Neural cell (in vitro differentiated cells): ENCODE measurements around the gene ARHGEF4. TPM values are rescaled to one million over a fixed set of nuclear protein-coding genes. Genes with fewer than 3 reads are reported as not detected.

Experiments used
- H2AFZ ChIP-seq: fragments of 200-600, 300-800 bp; sonication (generic), shearing (Covaris generic); 2 replicates; pipeline ENCODE4 v1.6.0; 2014; ENCODE audit warnings: low read depth, mild to moderate bottlenecking, antibody characterized with exemption, low read length, moderate library complexity
- H3F3A ChIP-seq: fragments of 200-600 bp; shearing (Covaris generic); 2 replicates; pipeline ENCODE4 v1.6.1; 2016; ENCODE audit warnings: mild to moderate bottlenecking, moderate library complexity, mixed read lengths, antibody characterized with exemption, low read length; ENCODE audit not compliant: insufficient read depth, poor library complexity, severe bottlenecking
- H3K27ac ChIP-seq: fragments of 200-600, 300-800 bp; sonication (generic), shearing (Covaris generic); 2 replicates; pipeline ENCODE4 v1.5.1; 2014; ENCODE audit warnings: mild to moderate bottlenecking, low read length, moderate library complexity
- H3K27me3 ChIP-seq: fragments of 300-800, 200-600 bp; sonication (generic), shearing (Covaris generic); 2 replicates; pipeline ENCODE4 v1.6.0; 2014; ENCODE audit warnings: mild to moderate bottlenecking, low read depth, low read length, moderate library complexity; ENCODE audit not compliant: insufficient read depth
- H3K36me3 ChIP-seq: fragments of 300-800, 200-600 bp; sonication (generic), shearing (Covaris generic); 2 replicates; pipeline ENCODE4 v1.5.1; 2014; ENCODE audit warnings: mild to moderate bottlenecking, antibody characterized with exemption, low read length, moderate library complexity; ENCODE audit not compliant: insufficient read depth
- H3K4me2 ChIP-seq: fragments of 300-800, 200-600 bp; sonication (generic), shearing (Covaris generic); 2 replicates; pipeline ENCODE4 v1.6.0; 2014; ENCODE audit warnings: mild to moderate bottlenecking, low read length
- H3K4me3 ChIP-seq: fragments of 300-800, 200-600 bp; sonication (generic), shearing (Covaris generic); 2 replicates; pipeline ENCODE4 v1.5.1; 2014; ENCODE audit warnings: mild to moderate bottlenecking, low read length, moderate library complexity
- H3K79me2 ChIP-seq: fragments of 200-600 bp; shearing (Covaris generic); replicated peaks from 2 replicates; pipeline ENCODE4 v1.6.0; 2014; ENCODE audit warnings: mild to moderate bottlenecking, low read length, moderate library complexity; ENCODE audit not compliant: insufficient read depth
- H3K9ac ChIP-seq: fragments of 300-800, 200-600 bp; sonication (generic), shearing (Covaris generic); 2 replicates; pipeline ENCODE4 v1.6.1; 2016; ENCODE audit warnings: mild to moderate bottlenecking, low read length, mixed read lengths
- H3K9me2 ChIP-seq: fragments of 200-600 bp; shearing (Covaris generic); 2 replicates; pipeline ENCODE4 v1.6.1; 2016; ENCODE audit warnings: mild to moderate bottlenecking, low read length, mixed read lengths; ENCODE audit not compliant: insufficient read depth
- H3K9me3 ChIP-seq: fragments of 200-600, 300-800 bp; sonication (generic), shearing (Covaris generic); 2 replicates; pipeline ENCODE4 v1.6.1; 2016; ENCODE audit warnings: mild to moderate bottlenecking, mixed run types, low read length, moderate library complexity, mixed read lengths
- H4K20me1 ChIP-seq: fragments of 200-600 bp; shearing (Covaris generic); 2 replicates; pipeline ENCODE4 v1.6.1; 2016; ENCODE audit warnings: mild to moderate bottlenecking, mixed run types; ENCODE audit not compliant: insufficient read depth
- CTCF ChIP-seq: fragments of 450-650 bp; IDR thresholded peaks from 2 replicates; pipeline ENCODE4 v1.5.1; 2014; ENCODE audit warnings: antibody characterized with exemption, mild to moderate bottlenecking, moderate library complexity; ENCODE audit not compliant: poor library complexity, severe bottlenecking
- EP300 ChIP-seq: fragments of 450-650 bp; conservative IDR thresholded peaks from 2 replicates; pipeline ENCODE4 v1.6.1; 2014; ENCODE audit warnings: antibody characterized with exemption, mild to moderate bottlenecking, moderate library complexity; ENCODE audit not compliant: poor library complexity, severe bottlenecking
- EZH2 ChIP-seq: fragments of 200-600, 300-800 bp; shearing (Covaris generic), sonication (generic); IDR thresholded peaks from 2 replicates; pipeline ENCODE4 v1.6.1; 2014; ENCODE audit warnings: antibody characterized with exemption, low read length, borderline replicate concordance, mild to moderate bottlenecking; ENCODE audit not compliant: insufficient read depth, poor library complexity, severe bottlenecking
- MXI1 ChIP-seq: fragments of 450-650 bp; conservative IDR thresholded peaks from 2 replicates; pipeline ENCODE4 v1.6.1; 2014; ENCODE audit warnings: antibody characterized with exemption, mild to moderate bottlenecking; ENCODE audit not compliant: poor library complexity, severe bottlenecking
- POLR2AphosphoS5 ChIP-seq: IDR thresholded peaks from 2 replicates; pipeline ENCODE4 v1.6.1; 2012
- RAD21 ChIP-seq: fragments of 450-650 bp; conservative IDR thresholded peaks from 2 replicates; pipeline ENCODE4 v1.6.1; 2014; ENCODE audit warnings: antibody characterized with exemption, mild to moderate bottlenecking, moderate library complexity
- REST ChIP-seq: IDR thresholded peaks from 2 replicates; pipeline ENCODE4 v1.6.1; 2012; ENCODE audit warnings: borderline replicate concordance
- SMC3 ChIP-seq: fragments of 450-650 bp; conservative IDR thresholded peaks from 2 replicates; pipeline ENCODE4 v1.6.1; 2014; ENCODE audit warnings: antibody characterized with exemption, mild to moderate bottlenecking, moderate library complexity; ENCODE audit not compliant: poor library complexity
- TAF1 ChIP-seq: IDR thresholded peaks from 2 replicates; pipeline ENCODE4 v1.6.1; 2012; ENCODE audit warnings: low read depth
- polyA plus RNA-seq: library from polyadenylated mRNA; depleted of rRNA; stranded (reverse); fragments of >200 nt; gene quantifications from 2 replicates; pipeline ENCODE4 v1.2.3, GENCODE V29; 2014

Gene ARHGEF4
- polyA plus RNA-seq, 1 donor from 2014 or later: 45.9 TPM

- TF ChIP-seq CTCF: no peak
Measured at GRCh38 chr2:130839011-130839780, 2.5 kb downstream of the ARHGEF4 start (continued).

GRCh38 chr2:130840506-130840905, 3.8 kb downstream of the ARHGEF4 start:
- Histone ChIP-seq H3K36me3 (no peaks in the 10 kb centered on the region), H4K20me1 (no peaks in the 10 kb centered on the region), H3K9me2 (no peaks in the 10 kb centered on the region), H3K27ac (no peak overlapping the region), H2AFZ (no peak overlapping the region), H3F3A (no peaks in the 10 kb centered on the region), H3K4me2 (no peak overlapping the region), H3K27me3 (peaks cover 36% of the 10 kb centered on the region), H3K79me2 (no peaks in the 10 kb centered on the region), H3K4me3 (no peak overlapping the region), H3K9ac (no peak overlapping the region), H3K9me3 (no peaks in the 10 kb centered on the region)
- no peak for TF ChIP-seq EZH2
- TF ChIP-seq RAD21: no peak
- no peak for TF ChIP-seq TAF1
- TF ChIP-seq REST: no peak
- no peak for TF ChIP-seq SMC3
- no peak for TF ChIP-seq CTCF
- no peak for TF ChIP-seq POLR2AphosphoS5
- no peak for TF ChIP-seq EP300
- no peak for TF ChIP-seq MXI1
